SK-MEL-5 (cell line): ENCODE results near the gene HSPA1L. TPM values are rescaled to one million over a fixed set of nuclear protein-coding genes. Genes with fewer than 3 reads are reported as not detected.

ENCODE experiments used
- DNase-seq: peaks from one replicate; pipeline ENCODE4 v3.0.0-alpha.2; 2016; ENCODE audit warnings: low read depth, low spot score
- in situ Hi-C: cut with HindIII; loops from 2 replicates; pipeline ENCODE4 v1.10.0; 2016; ENCODE audit warnings: low sequenced_read_pairs, high pct_unique_total_duplicates, low pct_unique_long_range_greater_than_20kb
- total RNA-seq: library from RNA; depleted of rRNA; stranded (reverse); fragments of >200 nt; shearing (Covaris generic); gene quantifications from 2 replicates; pipeline ENCODE4 v1.2.3, GENCODE V29; 2014

The HSPA1L gene
- total RNA-seq, 1 experiment from 2014 or later, result 0.29 TPM

DNA sequence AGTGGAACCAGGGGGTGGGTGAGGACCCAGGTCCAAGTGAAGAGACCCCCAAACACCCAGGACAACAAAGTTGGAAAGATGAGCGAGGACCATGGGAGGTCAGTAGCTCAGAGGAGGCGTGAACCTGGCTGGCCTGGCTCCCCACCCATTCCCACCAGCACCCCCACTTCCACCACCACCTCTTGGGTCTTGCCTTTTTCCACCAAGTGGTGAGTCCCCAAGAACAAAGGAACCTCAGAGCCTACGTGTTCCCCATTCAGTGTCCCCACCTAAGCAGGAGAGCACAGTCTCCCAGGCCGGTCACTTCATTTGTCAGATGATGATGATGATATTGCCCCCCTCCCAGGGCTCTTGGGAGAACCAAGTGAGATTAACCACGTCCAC, 37.4 kb downstream of the HSPA1L start:
- DNase-seq, result no peak
- in situ Hi-C loops, result no loop called here

DNA sequence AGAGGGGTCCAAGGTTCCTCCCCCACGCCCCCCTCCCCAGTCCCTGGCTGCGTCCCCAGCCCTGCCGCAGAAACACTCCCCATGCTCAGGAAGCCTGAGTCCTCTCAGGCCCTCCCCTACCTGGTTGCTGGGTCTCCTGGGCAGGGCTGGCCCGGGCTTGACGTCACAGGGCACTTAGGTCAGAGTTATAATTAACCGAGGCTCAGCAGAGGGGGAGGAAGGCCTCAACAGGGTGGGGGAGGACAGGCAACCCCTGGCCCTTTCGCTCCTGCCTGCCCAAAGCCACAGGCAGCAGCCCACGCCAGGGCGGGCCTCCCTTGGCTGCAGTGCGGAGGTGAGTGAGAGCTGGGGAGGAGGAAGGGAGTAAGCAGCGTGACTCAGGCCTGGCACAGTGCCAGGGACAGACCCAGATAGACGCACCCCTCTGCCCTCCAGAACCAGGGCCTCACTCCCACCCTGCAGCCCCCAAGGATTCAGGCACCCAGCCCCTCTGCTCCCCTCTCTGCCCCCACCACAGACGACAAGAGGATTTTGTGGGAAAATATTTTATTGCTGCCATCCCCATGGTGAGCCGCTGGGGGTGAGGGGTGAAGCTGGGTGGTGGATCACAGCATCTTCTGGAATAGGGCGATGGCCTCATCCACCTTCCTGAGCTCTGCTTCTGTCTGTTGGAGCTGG, 38.0 kb downstream of the HSPA1L start, which contains the start of gene VWA7:
VWA7 (minus strand) TSS at position 340 of the 678 bp plus-strand sequence. CDS start 549 bp downstream, outside the sequence.
- in situ Hi-C loops, result no loop called here
- peak; percentile 26 for DNase-seq

DNA sequence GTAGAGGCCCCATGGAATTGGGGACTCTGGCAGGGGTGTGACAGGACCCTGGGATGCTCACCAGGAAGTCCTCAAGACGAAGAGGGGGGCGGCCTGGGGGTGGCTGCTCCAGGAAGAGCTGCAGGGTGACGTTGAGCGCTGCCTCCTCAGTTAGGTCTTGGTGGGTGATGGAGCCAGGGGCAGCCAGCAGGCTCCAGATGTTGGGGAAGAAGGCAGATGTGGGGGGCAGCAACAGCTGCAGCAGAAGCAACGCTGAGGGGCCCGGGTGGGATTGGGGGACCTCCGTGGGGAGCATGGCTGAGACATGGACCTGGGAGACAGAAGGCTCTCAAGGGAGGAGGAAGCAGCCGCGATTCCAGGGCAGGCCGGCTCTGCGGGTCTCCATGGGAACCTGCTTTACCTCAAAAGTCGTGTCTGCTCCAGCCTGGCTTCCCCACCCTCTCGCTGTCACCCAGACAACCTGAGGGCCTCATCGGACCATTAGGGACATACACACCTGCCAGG, 38.5 kb downstream of the HSPA1L start:
- no peak for DNase-seq
- in situ Hi-C loops, result no loop called here

DNA sequence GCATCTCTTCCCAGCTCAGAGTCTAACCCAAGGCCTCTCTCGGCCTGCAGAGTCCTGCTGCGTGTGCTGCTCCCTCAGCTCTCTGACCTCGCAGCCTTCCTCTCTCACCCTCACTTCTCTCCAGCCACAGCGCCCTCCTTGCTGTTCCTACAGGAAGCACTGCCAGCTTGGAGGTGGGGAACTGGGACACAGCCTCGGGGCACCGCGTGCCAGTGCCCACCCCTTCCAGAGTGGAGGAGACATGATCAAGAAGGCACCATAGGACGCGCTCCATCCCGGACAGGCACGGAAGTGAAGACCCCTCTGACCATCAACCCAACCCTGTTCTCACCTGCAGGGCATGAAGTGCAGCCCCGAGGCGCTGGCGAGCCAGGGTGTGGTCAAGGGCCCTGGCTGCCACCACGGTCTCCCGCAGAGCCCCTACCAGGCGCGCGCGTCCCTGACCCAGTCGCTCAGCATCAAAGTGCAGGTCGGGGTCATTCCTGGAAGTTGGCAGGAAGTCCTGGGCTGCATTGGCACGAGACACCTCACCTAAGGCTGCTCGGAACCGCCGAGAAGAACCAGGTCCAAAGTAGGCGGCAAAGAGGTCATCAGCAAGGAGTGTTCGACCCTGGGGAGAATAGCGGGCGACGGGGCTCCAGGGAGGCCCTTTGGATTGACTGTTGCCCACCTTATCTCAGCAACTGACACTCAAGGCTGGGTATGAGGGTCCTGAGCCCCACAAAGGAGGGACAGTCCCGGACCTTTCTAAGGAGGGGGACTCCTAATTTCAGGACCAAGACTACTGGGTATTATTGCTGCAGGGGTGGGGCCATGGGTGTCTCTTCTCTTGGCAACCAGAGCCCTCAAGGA, 39.2 kb downstream of the HSPA1L start:
- DNase-seq, result no peak

DNA sequence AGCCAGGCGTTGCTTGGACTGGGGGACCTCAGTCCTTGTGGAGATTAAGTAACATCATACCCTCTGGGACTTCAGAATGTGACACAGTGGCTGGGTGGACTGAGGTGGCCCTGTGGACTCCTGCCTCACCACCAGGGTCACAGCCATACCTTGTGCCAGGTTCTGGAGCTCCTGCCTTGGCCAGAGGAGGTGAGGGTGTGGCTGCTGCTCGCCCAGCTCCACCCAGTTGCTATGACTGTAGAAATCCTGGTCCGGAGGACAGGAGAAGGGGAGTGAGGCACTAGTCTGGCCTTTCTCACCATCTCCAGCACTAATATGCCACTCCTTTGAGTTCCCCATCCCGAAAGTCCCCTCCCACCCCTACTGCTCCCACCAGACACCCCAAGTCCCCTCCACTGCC, 39.9 kb downstream of the HSPA1L start:
- in situ Hi-C loops, result no loop called here
- no peak for DNase-seq

More for the DNA sequence above, 39.2 kb downstream of the HSPA1L start:
- in situ Hi-C loops, result no loop called here

DNA sequence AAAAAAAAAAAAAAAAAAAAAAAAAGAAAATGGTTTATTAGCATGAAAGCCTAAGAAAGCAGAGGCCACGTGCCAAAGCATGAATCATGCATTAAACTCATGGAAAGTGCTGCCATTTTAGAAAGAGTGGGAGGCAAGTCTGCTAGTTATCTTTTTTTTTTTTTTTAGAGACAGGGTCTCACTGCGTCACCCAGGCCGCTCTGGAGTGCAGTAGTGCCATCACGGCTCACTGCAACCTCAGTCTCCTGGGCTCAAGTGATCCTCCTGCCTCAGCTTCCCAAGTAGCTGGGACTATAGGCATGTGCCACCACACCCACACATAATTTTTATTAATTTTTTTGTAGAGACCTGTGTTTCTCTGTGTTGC, 43.1 kb downstream of the HSPA1L start:
- in situ Hi-C loops, result no loop called here
- DNase-seq, result no peak

DNA sequence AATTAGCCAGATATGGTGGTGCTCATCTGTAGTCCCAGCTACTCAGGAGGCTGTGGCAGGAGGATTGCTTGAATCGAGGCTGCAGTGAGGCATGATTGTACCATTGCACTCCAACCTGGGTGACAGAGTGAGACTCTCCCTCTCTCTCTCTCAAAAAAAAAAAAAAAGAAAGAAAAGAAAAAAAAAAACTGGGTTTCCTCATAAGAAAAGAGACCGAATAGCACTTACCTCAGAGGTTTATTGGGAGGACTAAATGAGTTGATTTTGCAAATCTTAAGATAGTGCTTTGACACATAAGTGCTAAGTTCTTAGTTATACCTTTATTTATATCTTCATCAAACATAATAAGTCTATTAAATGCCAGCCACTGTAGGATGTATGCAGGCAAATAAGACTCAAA, 44.2 kb downstream of the HSPA1L start:
- DNase-seq, result no peak
- in situ Hi-C loops, result no loop called here

DNA sequence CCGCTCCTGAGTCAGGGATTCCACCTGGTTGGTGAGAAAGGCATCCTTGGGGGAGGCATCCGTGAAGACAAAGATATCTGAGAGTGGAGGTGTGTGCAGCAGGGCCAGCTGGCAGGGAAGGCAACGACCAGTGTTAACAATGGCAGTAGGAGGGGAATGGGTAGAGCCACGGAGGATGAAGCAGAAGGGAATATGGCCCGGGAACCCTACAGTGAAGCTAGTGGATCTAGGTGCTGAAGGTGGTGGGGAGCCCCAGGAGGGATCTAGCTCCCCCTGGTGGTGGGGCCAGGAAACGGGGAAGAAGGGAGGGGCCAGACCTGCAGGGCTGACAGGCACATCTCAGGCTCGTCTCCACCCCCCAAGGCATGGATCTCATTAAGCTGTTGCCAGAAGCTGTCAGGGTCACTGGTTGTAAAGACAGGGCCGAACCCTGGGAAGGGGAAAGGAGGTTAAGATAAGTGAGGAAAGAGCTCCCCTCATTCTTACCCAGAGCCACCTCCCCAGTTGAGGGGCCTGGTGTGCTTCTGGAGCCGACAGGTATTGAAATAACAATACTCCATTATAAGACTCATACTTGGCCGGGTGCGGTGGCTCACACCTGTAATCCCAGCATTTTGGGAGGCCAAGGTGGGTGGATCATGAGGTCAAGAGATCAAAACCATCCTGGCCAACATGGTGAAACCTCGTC, 45.3 kb downstream of the HSPA1L start:
- in situ Hi-C loops, result no loop called here
- peak; percentile 68 for DNase-seq

DNA sequence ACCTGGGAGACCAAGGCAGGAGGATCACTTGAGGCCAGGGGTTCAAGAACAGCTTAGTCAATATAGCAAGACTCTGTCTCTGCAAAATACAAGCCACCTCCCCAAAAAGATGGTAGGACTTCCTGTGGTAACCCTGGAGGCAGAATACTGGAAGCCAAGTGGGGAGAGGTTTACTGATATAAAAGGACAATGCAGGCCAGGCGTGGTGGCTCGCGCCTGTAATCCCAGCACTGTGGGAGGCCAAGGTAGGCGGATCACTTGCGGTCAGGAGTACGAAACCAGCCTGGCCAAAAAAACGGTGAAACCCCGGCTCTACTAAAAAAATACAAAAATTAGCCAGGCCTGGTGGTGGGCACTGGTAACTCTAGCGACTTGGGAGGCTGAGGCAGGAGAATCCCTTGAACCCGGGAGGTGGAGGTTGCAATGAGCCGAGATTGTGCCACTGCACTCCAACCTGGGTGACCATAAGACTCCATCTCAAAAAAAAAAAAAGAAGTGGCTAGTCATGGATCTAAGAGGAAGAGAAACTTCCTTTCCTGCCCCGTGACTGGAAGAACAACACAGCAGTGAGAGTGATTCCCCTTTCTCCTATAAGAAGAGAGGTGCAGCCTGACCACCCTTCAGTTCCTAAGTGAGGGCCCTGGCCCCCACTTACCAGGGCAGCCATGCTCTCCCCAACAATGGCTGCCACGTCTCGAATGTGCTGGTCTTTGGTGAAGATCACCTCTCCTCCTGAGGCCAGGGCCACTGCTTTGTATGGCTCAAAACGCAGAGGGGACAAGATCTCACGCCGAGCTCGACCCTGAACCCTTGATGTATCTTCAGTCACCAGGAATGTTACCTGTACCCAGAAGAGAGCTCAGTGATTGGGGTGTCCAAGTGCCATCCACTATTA, 46.5 kb downstream of the HSPA1L start:
- DNase-seq, result no peak
- in situ Hi-C loops, result no loop called here

DNA sequence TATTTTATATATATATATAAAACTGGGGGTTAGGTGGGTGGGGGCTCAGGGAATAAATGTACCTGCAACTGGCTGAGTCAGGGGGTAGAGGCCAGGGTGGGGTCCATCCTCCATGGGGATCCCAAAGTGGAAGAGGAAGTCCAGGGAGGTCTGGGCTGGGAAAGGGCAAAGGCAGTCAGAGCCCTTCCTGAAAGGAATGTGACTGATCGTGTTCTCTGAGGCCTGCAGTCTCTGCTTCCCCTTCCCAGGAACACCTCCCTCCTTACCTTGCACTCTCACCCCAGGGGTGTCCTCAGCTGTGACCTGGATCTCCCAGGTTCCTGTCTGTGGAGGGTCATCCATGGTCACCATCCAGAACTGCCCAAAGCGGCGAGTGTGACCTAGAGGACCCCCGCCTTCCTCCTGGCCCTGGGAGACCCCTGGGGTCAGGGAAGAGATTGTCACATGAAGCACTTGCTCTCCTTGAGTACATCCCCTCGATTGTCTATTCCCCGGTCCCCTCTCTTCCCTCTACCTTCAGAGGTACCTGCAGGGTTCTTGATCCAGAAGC, 47.9 kb downstream of the HSPA1L start:
- DNase-seq, result no peak
- in situ Hi-C loops, result no loop called here

DNA sequence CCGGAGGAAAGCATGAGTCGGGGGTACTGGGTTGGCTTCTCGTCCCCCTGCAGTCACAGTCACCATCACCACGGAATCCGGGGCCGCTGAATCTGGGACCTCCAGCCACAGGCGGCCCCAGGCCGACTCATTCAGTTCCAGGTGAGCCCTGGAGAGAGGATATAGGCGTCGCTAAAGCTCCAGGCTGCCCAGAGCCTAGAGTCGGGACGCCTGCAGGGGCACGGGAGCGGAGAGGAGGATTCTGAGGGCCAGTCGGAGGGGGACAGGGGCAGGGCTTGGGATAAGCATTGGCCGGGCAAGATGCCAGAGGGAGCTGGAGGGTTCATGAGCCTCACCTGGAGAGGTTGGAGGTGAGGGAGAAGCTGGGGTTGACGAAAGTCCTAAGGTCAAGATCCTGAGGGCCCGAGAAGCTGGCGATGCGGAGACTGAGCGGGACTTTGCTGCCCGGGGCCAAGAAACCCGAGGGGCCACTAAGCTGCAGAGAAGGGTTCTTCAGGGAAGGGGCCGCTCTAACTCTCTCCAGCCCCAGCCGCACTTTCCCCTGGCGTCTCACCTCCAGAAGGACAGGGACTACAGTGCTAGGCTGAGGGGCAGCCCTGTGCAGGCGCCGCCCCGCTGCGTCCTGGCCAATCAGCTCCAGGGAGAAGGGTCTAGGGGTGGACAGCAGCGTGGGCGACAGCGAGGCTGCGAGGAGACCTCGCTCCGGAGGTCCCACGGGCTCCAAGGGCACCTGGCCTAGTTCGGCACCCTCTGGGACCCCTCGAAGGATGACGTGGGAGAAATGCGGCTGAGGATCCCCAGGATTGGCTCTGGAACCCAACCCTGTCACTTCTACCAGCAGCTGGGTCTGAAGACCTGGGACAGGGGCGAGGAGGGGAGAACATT, 48.9 kb downstream of the HSPA1L start:
- in situ Hi-C loops, result no loop called here
- peak; percentile 19 for DNase-seq

DNA sequence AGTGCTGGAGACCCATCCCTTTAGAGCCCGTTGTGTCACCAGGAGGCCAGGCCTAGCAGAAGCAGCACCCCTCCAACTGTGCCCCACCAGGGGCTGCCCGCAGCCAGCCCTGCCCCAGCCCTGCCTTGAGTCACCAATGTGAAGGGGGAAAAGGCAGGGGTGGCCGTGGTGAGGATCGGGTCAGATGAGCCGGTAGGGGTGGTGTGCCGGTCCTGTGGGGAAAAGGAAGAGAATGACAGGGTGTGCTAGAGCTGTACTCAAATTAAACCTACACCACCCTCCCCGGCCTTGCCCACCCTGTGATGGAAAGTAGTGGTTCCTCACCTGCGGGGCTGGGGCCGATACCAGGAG, 49.5 kb downstream of the HSPA1L start:
- in situ Hi-C loops, result no loop called here
- no peak for DNase-seq

DNA sequence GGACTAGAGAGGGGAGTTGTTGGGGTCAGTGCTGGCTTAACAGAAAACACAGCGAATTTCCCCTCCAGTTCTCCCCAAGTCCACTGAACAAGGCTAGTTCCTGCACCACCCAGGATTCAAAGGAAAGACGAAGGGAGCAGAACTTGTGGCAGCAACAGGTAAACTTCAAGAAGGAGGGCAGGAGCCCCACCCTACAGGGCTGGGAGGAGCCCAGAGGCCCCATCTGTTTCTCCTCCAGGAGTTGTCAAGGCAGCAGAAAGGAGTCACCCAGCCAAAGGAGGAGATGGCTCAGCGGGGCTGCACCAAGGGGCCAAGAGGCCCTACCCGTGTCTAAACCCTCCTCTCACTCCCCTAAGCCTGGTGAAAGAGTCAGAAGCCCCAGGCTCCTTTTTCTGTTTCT, 50.9 kb downstream of the HSPA1L start:
- DNase-seq, result no peak
- in situ Hi-C loops, result no loop called here

DNA sequence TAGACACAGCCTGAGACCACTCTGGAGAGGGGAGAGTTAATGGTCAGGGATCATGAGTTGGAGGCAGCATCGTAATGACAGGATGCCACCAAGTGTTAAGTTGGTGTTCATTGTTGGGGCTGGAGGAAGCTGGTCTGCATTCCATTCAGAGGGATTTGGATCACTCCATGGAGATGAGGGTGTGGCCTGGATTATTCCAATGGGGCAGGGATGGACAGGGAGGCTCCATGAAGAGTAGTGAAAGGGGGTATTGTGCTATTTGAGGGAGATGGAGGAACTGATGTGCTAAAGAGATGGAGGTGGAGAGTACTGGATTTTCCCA, 51.5 kb downstream of the HSPA1L start:
- DNase-seq, result peak; percentile 65
- in situ Hi-C loops, result no loop called here

DNA sequence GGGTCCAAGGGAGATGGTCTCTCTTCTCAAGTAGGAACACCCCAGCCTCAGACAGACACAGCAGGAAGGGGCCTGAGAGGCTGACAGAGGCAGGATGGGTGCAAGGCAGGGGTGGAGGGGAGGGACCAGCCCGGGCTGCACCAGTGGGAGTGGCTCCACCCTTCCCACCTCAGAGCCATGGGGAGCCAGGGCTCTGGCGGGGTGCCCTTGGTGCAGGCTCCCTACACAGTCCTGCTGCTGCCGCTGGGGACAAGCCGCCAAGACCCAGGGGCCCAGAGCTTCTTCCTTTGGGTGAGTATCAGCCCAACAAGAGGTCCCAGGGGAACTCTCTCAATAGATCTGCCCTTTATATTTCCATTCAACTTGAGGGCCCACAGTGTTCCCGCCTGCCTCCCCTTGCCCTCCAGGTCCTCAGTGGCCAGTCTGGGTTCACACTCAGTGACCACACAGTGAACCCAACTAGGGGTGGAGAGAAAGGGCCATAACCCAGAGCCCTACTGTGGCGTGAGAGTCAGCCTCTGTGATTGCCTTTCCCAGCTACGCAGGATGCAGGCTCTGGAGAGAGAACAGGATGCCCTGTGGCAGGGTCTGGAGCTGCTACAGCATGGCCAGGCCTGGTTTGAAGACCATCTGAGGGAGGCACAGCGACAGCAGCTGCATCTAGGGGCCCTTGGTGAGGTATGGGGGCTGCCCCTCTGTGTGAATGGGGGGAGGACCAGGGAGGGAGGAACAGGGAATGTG, 52.0 kb downstream of the HSPA1L start:
- in situ Hi-C loops, result no loop called here
- no peak for DNase-seq

DNA sequence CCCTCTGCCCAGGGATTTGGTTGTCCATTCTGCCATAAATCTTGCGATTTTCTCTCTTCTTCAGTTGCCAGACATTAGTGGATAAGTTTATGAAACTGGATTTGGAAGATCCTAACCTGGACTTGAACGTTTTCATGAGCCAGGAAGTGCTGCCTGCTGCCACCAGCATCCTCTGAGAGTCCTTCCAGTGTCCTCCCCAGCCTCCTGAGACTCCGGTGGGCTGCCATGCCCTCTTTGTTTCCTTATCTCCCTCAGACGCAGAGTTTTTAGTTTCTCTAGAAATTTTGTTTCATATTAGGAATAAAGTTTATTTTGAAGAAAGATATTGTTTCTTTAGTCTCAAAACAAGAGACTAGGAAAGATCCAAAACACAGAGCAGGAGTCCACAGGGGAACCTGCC, 52.7 kb downstream of the HSPA1L start, which contains the start of gene SAPCD1:
SAPCD1 (plus strand) TSS at position 301 of the 400 bp plus-strand sequence. CDS start 399 bp downstream, outside the sequence.
- in situ Hi-C loops, result no loop called here
- no peak for DNase-seq
